Endometrial microvascular endothelial cells (primary cell): ENCODE data around the gene SFMBT1. TPM values are rescaled to one million over a fixed set of nuclear protein-coding genes. Genes with fewer than 3 reads are reported as not detected.

Experiments used
- in situ Hi-C: cut with HindIII; loops from 2 replicates; pipeline ENCODE4 v1.10.0; 2017; ENCODE audit warnings: low sequenced_read_pairs, low pct_unique_long_range_greater_than_20kb; ENCODE audit errors: inconsistent ontology term
- total RNA-seq: library from RNA; depleted of rRNA; stranded (reverse); fragments of >200 nt; gene quantifications from one replicate; pipeline ENCODE4 v1.2.3, GENCODE V29; 2015; ENCODE audit errors: inconsistent ontology term

The SFMBT1 gene
- total RNA-seq, 1 donor from 2014 or later: 4.9 TPM

DNA sequence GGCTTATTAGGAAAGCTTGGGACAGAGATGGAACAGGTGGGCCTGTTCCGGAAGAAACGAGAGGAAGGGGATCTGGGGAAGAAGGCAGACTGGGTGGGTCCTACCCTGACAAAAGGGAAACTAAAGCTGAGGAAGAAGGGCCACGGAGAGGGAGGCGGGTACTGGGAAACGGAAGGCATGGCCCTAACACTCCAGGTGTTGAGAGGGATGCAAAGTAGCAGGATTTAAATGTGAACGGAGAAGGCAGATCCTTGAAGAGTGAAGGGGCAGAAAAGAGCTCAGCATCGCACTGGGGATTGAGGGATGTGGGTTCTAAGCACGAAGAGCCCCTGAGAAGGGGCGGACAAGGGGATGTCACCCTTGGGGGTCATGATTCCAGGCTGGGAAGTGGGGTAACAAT, 149.3 kb downstream of the SFMBT1 start:
- in situ Hi-C loops: no loop called here

- in situ Hi-C loops: no loop called here
Measured at GRCh38 chr3:52896151-52896550, 149.7 kb downstream of the SFMBT1 start.

DNA sequence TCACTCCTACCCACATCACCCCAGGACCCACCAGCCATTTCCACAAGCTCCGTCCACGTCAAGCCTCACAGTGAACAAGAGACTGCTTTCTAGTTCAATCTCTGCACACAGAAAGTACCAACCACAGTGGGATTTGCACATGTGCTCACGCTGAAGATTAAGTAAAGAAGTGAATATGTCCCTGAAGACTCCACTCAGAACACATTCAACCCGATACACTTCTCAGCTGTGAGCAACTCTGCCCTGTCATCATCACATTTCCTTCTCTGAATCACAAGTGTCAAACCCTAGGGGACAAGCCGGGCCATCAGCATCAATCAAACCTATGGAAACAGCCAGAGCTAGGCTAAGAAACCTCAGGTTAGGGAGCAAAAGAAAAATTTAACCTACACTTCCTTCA, 150.5 kb downstream of the SFMBT1 start:
- in situ Hi-C loops: no loop called here

DNA sequence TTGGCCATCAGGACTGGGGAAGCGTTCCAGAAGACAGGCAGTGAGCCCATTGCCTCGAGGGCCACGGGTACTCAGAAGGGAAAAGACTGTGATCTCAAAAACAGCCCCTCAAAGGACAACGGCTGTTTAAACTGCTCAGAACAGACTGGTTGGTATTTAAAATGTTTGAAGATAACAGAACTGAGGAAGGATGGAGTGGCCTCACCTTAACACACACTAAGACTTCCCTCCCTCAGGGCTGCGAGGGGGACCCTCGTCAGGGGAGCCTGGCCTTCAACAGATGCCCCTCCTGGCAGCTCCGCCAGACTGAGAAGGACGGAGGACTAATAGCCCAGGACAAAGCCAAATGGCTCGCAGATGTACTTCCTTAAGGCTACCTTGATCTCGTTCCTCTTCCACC, 151.1 kb downstream of the SFMBT1 start:
- in situ Hi-C loops: no loop called here

GRCh38 chr3:52893723-52894122, 152.2 kb downstream of the SFMBT1 start:
- in situ Hi-C loops: no loop called here

DNA sequence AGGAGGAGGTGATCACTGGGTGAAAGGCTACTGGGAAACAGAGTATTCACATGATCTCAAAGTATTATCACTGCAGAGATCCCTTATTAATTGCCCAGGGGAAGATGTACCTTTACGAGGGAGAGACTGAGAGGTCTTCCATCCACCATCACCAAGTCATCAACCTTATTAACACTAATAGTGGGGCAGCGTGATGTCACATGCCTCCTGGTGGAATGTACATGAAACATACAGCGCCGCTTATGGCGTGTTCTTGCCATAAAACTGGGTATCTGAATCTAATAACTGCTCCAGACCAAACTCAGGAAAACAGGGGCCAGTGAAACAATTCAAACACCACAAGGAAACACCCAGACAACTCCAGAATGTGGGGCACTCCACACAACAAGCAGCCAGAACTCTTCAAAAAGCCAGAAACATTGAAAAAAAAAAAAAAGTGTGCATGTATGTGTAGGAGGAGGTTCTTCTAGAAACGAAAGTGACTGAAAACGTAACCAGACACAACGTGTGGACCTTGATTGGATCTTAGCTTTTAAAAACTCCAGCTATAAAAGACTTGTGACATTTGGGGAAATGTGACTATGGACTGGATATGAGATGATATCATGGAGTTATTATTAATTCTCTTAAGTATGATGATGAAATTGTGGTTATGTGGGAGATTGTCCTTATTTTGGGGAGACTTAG, 153.1 kb downstream of the SFMBT1 start:
- in situ Hi-C loops: no loop called here

DNA sequence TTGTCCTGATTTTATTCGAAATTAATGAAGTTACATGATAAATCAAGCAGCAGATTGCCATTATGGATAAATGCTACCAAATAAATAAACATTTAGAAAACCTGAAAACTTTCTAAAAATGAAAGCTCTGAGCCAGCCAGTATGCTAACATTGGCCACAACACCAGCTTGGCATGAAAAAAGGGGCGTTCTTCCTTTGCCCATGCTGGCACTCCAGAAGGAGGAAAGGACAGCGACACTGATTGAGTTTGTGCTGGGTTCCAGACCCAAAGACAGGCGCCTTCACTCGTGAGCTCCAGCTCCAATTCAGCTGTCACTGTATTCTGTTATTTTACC, 153.6 kb downstream of the SFMBT1 start:
- in situ Hi-C loops: no loop called here

- in situ Hi-C loops: no loop called here
Measured at GRCh38 chr3:52891615-52892081, 154.2 kb downstream of the SFMBT1 start.

GRCh38 chr3:52891164-52891563, 154.7 kb downstream of the SFMBT1 start:
- in situ Hi-C loops: no loop called here

DNA sequence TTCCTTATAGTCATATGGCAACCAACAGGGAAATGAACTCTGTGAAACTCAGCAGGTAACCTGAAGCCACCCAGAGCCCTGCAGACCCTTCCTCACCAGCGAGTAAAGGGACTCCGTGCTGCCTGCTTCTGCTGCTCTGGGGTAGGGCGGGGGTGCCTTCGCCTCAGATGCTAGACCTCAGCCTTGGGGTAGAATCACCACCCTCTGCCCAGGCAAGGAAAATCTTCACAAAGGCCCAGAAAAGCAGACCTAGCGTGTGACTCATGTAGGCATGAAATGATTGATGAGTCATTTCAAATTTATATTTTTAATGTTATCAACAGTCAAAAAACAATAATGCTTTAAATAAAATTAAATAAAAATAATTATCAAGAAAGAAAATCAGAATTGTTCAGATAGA, 155.1 kb downstream of the SFMBT1 start:
- in situ Hi-C loops: no loop called here

DNA sequence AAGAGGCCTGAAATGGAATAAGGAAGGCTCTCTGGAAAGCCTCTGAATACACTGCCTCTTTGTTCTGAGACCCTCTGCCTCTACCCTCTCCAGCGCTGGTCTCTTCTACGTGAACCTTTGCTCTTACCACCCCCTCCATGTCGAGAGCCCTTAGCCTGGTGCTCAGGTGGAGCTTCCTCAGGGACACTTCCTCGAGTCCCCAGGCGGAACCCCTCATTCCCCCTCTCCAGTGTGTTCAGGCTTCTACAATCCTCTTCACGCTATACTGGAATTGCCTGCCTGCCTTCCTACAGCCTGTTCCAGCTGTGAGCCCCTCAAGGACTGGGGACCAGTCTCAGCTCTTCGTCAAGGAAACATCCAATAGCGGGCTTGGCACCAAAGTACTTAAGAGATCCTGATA, 156.0 kb downstream of the SFMBT1 start:
- in situ Hi-C loops: no loop called here

- in situ Hi-C loops: no loop called here
Measured at GRCh38 chr3:52887166-52887565, 158.7 kb downstream of the SFMBT1 start.

- in situ Hi-C loops: no loop called here
Measured at GRCh38 chr3:52886049-52886730, 159.7 kb downstream of the SFMBT1 start.

DNA sequence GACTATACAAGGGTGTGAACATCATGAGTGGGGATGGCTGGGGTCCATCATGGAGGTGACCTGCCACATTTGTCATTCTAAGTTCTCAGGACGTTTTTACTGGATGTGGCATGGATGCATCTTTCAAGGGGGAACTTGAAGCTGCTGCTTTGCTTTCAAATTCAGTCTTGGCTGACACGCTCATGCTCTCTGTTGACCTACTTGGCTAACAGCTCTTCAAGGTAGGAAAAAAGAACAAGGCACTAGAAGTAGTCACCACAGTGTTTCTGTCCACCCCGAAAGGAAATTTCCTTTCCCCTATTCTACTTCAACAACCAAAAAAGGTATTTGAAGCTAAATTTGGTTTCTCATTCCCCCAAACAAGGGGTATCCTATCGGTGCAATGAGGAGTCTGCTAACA, 163.5 kb downstream of the SFMBT1 start:
- in situ Hi-C loops: no loop called here

DNA sequence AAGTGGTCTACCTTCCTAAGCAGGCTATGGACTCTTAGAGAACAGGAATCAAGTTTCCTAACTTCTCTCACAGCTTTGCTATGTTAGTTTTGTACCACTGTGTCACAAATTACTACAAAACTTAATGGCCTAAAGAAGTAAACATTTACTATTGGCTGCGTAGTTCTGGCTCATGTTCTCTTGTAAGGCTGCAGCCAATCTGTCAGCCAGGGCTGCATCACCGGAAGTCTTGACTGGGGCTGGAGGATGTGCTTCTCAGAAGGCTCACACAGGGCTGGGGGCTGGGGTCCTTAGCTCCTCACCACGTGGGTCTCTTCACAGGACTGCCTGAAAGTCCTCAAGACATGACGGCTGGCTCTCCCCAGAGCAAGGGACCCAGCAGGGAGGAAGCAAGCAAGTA, 164.0 kb downstream of the SFMBT1 start:
- in situ Hi-C loops: no loop called here

DNA sequence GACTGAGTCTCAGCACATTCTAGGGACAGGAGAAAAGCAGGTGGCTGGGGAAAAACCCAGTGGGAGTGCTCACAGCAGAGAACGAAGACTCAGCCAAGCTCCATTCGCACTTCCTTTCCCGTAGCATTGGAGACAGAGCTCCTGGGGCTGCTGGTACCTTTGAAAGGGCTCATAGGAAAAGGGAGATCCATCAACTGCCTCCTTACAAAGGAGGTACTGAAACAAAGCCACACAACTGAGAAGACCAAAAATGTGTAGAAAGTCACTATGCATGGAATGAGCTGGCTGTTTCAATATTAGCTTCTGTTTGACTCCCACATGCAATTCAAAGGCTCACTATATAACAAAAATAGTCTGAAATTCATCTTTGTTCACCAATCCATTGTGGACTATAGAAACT, 165.4 kb downstream of the SFMBT1 start:
- in situ Hi-C loops: no loop called here

GRCh38 chr3:52880047-52880446, 165.8 kb downstream of the SFMBT1 start:
- in situ Hi-C loops: no loop called here

DNA sequence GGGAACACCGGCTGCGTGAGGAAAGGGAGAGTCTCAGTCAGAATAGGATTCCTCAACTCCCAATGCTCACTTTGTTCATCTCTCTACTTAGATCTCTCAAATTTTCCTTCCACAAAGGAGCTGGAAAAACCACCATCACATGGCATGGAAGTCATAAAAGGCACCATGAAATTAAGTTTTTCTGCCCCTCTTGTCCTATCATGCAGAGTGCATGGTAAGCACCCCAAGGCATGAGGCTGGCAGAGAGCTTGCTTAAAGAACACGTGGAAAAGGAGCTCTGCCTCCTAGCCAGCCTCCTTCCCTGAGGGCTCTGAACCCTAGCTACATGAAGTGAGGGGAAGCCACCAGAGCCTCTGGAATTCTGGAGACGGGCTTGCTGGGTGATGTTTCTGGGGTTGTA, 166.3 kb downstream of the SFMBT1 start:
- in situ Hi-C loops: no loop called here

GRCh38 chr3:52879090-52879489, 166.8 kb downstream of the SFMBT1 start:
- in situ Hi-C loops: no loop called here

DNA sequence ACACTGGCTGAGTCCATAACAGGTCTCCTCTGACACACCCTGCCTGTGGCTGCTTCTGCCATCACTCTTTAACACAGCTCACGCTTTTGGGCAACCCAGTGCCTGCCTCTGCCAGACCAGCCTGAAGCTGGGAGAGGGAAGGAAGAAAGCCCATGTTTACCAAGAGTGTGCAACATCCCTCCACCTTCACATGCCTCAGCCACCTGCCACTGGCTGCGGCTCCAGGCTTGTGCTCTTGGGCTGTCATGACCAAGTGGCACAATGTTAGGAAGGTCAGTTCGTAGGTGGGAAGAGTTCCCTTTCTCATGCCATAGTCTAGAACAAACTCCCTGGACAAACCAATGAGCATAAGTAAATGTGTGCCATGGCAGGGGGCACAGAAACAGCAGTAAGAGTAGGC, 168.8 kb downstream of the SFMBT1 start:
- in situ Hi-C loops: no loop called here
